HEK293 (cell line): ENCODE results near the gene PPP1CA.

ENCODE experiments used
- GFI1B ChIP-seq: fragments of 450-650 bp; formaldehyde crosslinking; IDR thresholded peaks from 2 replicates; pipeline ENCODE4 v1.5.1; 2016; ENCODE audit warnings: missing biosample characterization, missing genetic modification characterization
- GLI4 ChIP-seq: fragments of 450-650 bp; formaldehyde crosslinking; IDR thresholded peaks from 2 replicates; pipeline ENCODE4 v1.5.1; 2016; ENCODE audit warnings: missing biosample characterization, missing genetic modification characterization
- HOXA7 ChIP-seq: sonication (generic); formaldehyde crosslinking; IDR thresholded peaks from 2 replicates; pipeline ENCODE4 v1.8.1; 2022; ENCODE audit warnings: missing genetic modification reagents, borderline replicate concordance
- HOXD13 ChIP-seq: sonication (generic); formaldehyde crosslinking; IDR thresholded peaks from 2 replicates; pipeline ENCODE4 v1.8.0; 2022; ENCODE audit warnings: missing genetic modification reagents, borderline replicate concordance
- SCRT1 ChIP-seq: fragments of 450-650 bp; formaldehyde crosslinking; IDR thresholded peaks from 2 replicates; pipeline ENCODE4 v1.5.1; 2016; ENCODE audit warnings: missing biosample characterization, missing genetic modification characterization, borderline replicate concordance
- SP2 ChIP-seq: fragments of 450-650 bp; formaldehyde crosslinking; IDR thresholded peaks from 2 replicates; pipeline ENCODE4 v1.5.1; 2016; ENCODE audit warnings: missing biosample characterization, missing genetic modification characterization
- SP7 ChIP-seq: fragments of 450-650 bp; formaldehyde crosslinking; IDR thresholded peaks from 2 replicates; pipeline ENCODE4 v1.5.1; 2016; ENCODE audit warnings: missing biosample characterization, missing genetic modification characterization
- TCF7L2 ChIP-seq: IDR thresholded peaks from 2 replicates; pipeline ENCODE4 v1.6.1; 2011; ENCODE audit warnings: low read depth, mild to moderate bottlenecking, inconsistent platforms, low read length, moderate library complexity, borderline replicate concordance
- TRIM28 ChIP-seq: IDR thresholded peaks from 2 replicates; pipeline ENCODE4 v1.6.1; 2011; ENCODE audit warnings: low read length, control low read depth, borderline replicate concordance
- ZBTB7A ChIP-seq: fragments of 450-650 bp; formaldehyde crosslinking; IDR thresholded peaks from 2 replicates; pipeline ENCODE4 v1.5.1; 2016; ENCODE audit warnings: low read depth, missing biosample characterization, missing genetic modification characterization
- ZEB2 ChIP-seq: fragments of 450-650 bp; formaldehyde crosslinking; IDR thresholded peaks from 2 replicates; pipeline ENCODE4 v1.5.1; 2016; ENCODE audit warnings: missing biosample characterization, missing genetic modification characterization
- ZFP3 ChIP-seq: fragments of 450-650 bp; formaldehyde crosslinking; IDR thresholded peaks from 2 replicates; pipeline ENCODE4 v1.5.1; 2016; ENCODE audit warnings: low read depth, missing biosample characterization, missing genetic modification characterization
- ZNF146 ChIP-seq: fragments of 450-650 bp; formaldehyde crosslinking; IDR thresholded peaks from 2 replicates; pipeline ENCODE4 v1.5.1; 2016; ENCODE audit warnings: missing biosample characterization, missing genetic modification characterization
- ZNF157 ChIP-seq: fragments of 450-650 bp; formaldehyde crosslinking; IDR thresholded peaks from 2 replicates; pipeline ENCODE4 v1.5.1; 2016; ENCODE audit warnings: missing biosample characterization, missing genetic modification characterization
- ZNF16 ChIP-seq: fragments of 450-650 bp; formaldehyde crosslinking; IDR thresholded peaks from 2 replicates; pipeline ENCODE4 v1.5.1; 2016; ENCODE audit warnings: low read depth, missing biosample characterization, missing genetic modification characterization
- ZNF23 ChIP-seq: fragments of 450-650 bp; formaldehyde crosslinking; IDR thresholded peaks from 2 replicates; pipeline ENCODE4 v1.5.1; 2016; ENCODE audit warnings: missing biosample characterization, missing genetic modification characterization, borderline replicate concordance
- ZNF239 ChIP-seq: fragments of 450-650 bp; formaldehyde crosslinking; IDR thresholded peaks from 2 replicates; pipeline ENCODE4 v1.5.1; 2016; ENCODE audit warnings: missing biosample characterization, missing genetic modification characterization
- ZNF280C ChIP-seq: fragments of 450-650 bp; formaldehyde crosslinking; IDR thresholded peaks from 2 replicates; pipeline ENCODE4 v1.5.1; 2016; ENCODE audit warnings: missing biosample characterization, missing genetic modification characterization
- ZNF280D ChIP-seq: fragments of 450-650 bp; formaldehyde crosslinking; IDR thresholded peaks from 2 replicates; pipeline ENCODE4 v1.5.1; 2016; ENCODE audit warnings: missing biosample characterization, missing genetic modification characterization
- ZNF510 ChIP-seq: fragments of 450-650 bp; formaldehyde crosslinking; IDR thresholded peaks from 2 replicates; pipeline ENCODE4 v1.5.1; 2018; ENCODE audit warnings: mild to moderate bottlenecking, missing genetic modification characterization, missing biosample characterization; ENCODE audit not compliant: insufficient replicate concordance
- ZNF530 ChIP-seq: fragments of 450-650 bp; formaldehyde crosslinking; IDR thresholded peaks from 2 replicates; pipeline ENCODE4 v1.5.1; 2016; ENCODE audit warnings: low read depth, missing biosample characterization, missing genetic modification characterization
- ZNF544 ChIP-seq: fragments of 450-650 bp; formaldehyde crosslinking; IDR thresholded peaks from 2 replicates; pipeline ENCODE4 v1.5.0; 2017; ENCODE audit warnings: missing biosample characterization, missing genetic modification characterization
- ZNF561 ChIP-seq: fragments of 450-650 bp; IDR thresholded peaks from 2 replicates; pipeline ENCODE4 v1.5.1; 2018; ENCODE audit warnings: missing biosample characterization, missing genetic modification characterization, borderline replicate concordance
- ZNF610 ChIP-seq: fragments of 450-650 bp; formaldehyde crosslinking; IDR thresholded peaks from 2 replicates; pipeline ENCODE4 v1.5.1; 2016; ENCODE audit warnings: missing biosample characterization, missing genetic modification characterization, borderline replicate concordance
- ZNF623 ChIP-seq: fragments of 450-650 bp; formaldehyde crosslinking; IDR thresholded peaks from 2 replicates; pipeline ENCODE4 v1.5.1; 2016; ENCODE audit warnings: missing biosample characterization, missing genetic modification characterization
- ZNF658 ChIP-seq: fragments of 450-650 bp; formaldehyde crosslinking; IDR thresholded peaks from 2 replicates; pipeline ENCODE4; 2016; ENCODE audit warnings: missing biosample characterization, missing genetic modification characterization
- ZSCAN16 ChIP-seq: fragments of 450-650 bp; formaldehyde crosslinking; IDR thresholded peaks from 2 replicates; pipeline ENCODE4 v1.5.1; 2016; ENCODE audit warnings: missing biosample characterization, missing genetic modification characterization
- TF ChIP-seq, protein P1 (sequence below): fragments of 450-650 bp; formaldehyde crosslinking; IDR thresholded peaks from 2 replicates; pipeline ENCODE4 v1.5.1; 2016; ENCODE audit warnings: missing biosample characterization, missing genetic modification characterization
- TF ChIP-seq, protein P2 (sequence below): fragments of 450-650 bp; formaldehyde crosslinking; IDR thresholded peaks from 2 replicates; pipeline ENCODE4 v1.5.1; 2017; ENCODE audit warnings: missing biosample characterization, missing genetic modification characterization
- TF ChIP-seq, protein P3 (sequence below): fragments of 450-650 bp; formaldehyde crosslinking; IDR thresholded peaks from 2 replicates; pipeline ENCODE4 v1.5.1; 2016; ENCODE audit warnings: missing biosample characterization, missing genetic modification characterization, borderline replicate concordance

Gene PPP1CA

GRCh38 chr11:67391304-67392182 is 10.1 kb downstream of the PPP1CA start, which contains the start of gene RAD9A (continued):
- TF ChIP-seq ZNF280C, result no peak
- TF ChIP-seq, protein P1, sequence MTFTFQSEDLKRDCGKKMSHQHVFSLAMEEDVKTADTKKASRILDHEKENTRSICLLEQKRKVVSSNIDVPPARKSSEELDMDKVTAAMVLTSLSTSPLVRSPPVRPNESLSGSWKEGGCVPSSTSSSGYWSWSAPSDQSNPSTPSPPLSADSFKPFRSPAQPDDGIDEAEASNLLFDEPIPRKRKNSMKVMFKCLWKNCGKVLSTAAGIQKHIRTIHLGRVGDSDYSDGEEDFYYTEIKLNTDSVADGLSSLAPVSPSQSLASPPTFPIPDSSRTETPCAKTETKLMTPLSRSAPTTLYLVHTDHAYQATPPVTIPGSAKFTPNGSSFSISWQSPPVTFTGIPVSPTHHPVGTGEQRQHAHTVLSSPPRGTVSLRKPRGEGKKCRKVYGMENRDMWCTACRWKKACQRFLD (tag by site-specific recombination), result 0 out of 2 replicates have a peak, but pooled peaks have one; percentile 37
- TF ChIP-seq ZNF610 (tag by site-specific recombination), result peak; percentile 75
- TF ChIP-seq SCRT1, result no peak
- TF ChIP-seq ZNF16, result no peak
- TF ChIP-seq ZEB2, result 0 out of 2 replicates have a peak, but pooled peaks have one; percentile 17
- TF ChIP-seq ZNF623 (tag by site-specific recombination), result no peak
- TF ChIP-seq ZNF23 (tag by site-specific recombination), result no peak
- TF ChIP-seq, protein P2, sequence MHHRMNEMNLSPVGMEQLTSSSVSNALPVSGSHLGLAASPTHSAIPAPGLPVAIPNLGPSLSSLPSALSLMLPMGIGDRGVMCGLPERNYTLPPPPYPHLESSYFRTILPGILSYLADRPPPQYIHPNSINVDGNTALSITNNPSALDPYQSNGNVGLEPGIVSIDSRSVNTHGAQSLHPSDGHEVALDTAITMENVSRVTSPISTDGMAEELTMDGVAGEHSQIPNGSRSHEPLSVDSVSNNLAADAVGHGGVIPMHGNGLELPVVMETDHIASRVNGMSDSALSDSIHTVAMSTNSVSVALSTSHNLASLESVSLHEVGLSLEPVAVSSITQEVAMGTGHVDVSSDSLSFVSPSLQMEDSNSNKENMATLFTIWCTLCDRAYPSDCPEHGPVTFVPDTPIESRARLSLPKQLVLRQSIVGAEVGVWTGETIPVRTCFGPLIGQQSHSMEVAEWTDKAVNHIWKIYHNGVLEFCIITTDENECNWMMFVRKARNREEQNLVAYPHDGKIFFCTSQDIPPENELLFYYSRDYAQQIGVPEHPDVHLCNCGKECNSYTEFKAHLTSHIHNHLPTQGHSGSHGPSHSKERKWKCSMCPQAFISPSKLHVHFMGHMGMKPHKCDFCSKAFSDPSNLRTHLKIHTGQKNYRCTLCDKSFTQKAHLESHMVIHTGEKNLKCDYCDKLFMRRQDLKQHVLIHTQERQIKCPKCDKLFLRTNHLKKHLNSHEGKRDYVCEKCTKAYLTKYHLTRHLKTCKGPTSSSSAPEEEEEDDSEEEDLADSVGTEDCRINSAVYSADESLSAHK (tag by site-specific recombination), result 0 out of 2 replicates have a peak, but pooled peaks have one; percentile 16
- peak; percentile 73; the same call in 1 of the 2 replicates for TF ChIP-seq ZBTB7A
- TF ChIP-seq ZNF658 (tag by site-specific recombination), result no peak
- peak; percentile 68 for TF ChIP-seq SP7 (tag by site-specific recombination)
- TF ChIP-seq ZNF544, result no peak
- no peak for TF ChIP-seq ZFP3 (tag by site-specific recombination)
- no peak for TF ChIP-seq TCF7L2
- no peak for TF ChIP-seq GLI4 (tag by site-specific recombination)
- no peak for TF ChIP-seq ZNF280D
- no peak; the same call in 1 of the 2 replicates for TF ChIP-seq ZSCAN16 (tag by site-specific recombination)
- TF ChIP-seq ZNF510 (tag by site-specific recombination), result no peak
- TF ChIP-seq, protein P3, sequence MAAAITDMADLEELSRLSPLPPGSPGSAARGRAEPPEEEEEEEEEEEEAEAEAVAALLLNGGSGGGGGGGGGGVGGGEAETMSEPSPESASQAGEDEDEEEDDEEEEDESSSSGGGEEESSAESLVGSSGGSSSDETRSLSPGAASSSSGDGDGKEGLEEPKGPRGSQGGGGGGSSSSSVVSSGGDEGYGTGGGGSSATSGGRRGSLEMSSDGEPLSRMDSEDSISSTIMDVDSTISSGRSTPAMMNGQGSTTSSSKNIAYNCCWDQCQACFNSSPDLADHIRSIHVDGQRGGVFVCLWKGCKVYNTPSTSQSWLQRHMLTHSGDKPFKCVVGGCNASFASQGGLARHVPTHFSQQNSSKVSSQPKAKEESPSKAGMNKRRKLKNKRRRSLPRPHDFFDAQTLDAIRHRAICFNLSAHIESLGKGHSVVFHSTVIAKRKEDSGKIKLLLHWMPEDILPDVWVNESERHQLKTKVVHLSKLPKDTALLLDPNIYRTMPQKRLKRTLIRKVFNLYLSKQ (tag by site-specific recombination), result no peak
- TF ChIP-seq ZNF530 (tag by site-specific recombination), result no peak
- TF ChIP-seq TRIM28, result no peak
- no peak for TF ChIP-seq GFI1B
- TF ChIP-seq HOXD13 (CRISPR knock-in tag), result no peak
- TF ChIP-seq ZNF561 (tag by site-specific recombination), result 0 out of 2 replicates have a peak, but pooled peaks have one; percentile 38
- peak; percentile 75 for TF ChIP-seq SP2 (tag by site-specific recombination)
- no peak for TF ChIP-seq ZNF157
- TF ChIP-seq ZNF239, result no peak
- TF ChIP-seq HOXA7, result no peak
- no peak for TF ChIP-seq ZNF146
